ENCODE results near the gene PCID2. TPM values are rescaled to one million over a fixed set of nuclear protein-coding genes. Genes with fewer than 3 reads are reported as not detected.

The PCID2 gene
- total RNA-seq, 1 experiment from 2014 or later = 39.7 TPM

Other genes with a start within 250 kb of the PCID2 start
- gene MCF2L, start 239.5 kb downstream of the PCID2 start, total RNA-seq (2021; ENCODE audit: unreplicated experiment) = 0.57 TPM
- not detected for gene F7, start 102.9 kb downstream of the PCID2 start, total RNA-seq (2021; ENCODE audit: unreplicated experiment)
- gene F10, start 85.9 kb downstream of the PCID2 start, total RNA-seq (2021; ENCODE audit: unreplicated experiment) = 0.18 TPM
- gene PROZ, start 50.0 kb downstream of the PCID2 start, total RNA-seq (2021; ENCODE audit: unreplicated experiment) = not detected
- gene CUL4A, start 944 bp upstream of the PCID2 start, total RNA-seq (2021; ENCODE audit: unreplicated experiment) = 80.8 TPM
- gene LAMP1, start 88.6 kb upstream of the PCID2 start, total RNA-seq (2021; ENCODE audit: unreplicated experiment) = 212 TPM
- gene GRTP1, start 155.5 kb upstream of the PCID2 start, total RNA-seq (2021; ENCODE audit: unreplicated experiment) = 4.8 TPM
- 4.8 TPM for gene ADPRHL1, start 244.8 kb upstream of the PCID2 start, total RNA-seq (2021; ENCODE audit: unreplicated experiment)